A549 (cell line): Measurements from ENCODE around the gene BICD2. TPM values are rescaled to one million over a fixed set of nuclear protein-coding genes. Genes with fewer than 3 reads are reported as not detected.

Experiments used
- ATAC-seq, 2 experiments: fragments of 200-7000 bp in 1 of 2; fragments of >200 bp in 1 of 2; cut with Nextera tagmentation in 1 of 2; cut with Tn5 transposase in 1 of 2; 3 replicates each; pipeline versions ENCODE4 v1.8.0 to v1.9.1; 2018 to 2020; ENCODE audit warnings: mild to moderate bottlenecking in 1 of 2, moderate library complexity in 1 of 2
- CTCF ChIA-PET: fragments of 300-600 bp; sonication (Branson Sonifier 250); formaldehyde crosslinking; extraction: SDS; loops from one replicate; lab custom pipeline; 2021; ENCODE audit warnings: antibody characterized with exemption, inconsistent platforms; lab: Yijun Ruan, JAX
- POLR2A ChIA-PET: fragments of 350-600 bp; formaldehyde crosslinking; extraction: SDS; loops from one replicate; lab custom pipeline; 2021; ENCODE audit warnings: antibody characterized with exemption, inconsistent platforms; lab: Yijun Ruan, JAX
- DNase-seq, 2 experiments: peaks; one replicate each; pipeline versions ENCODE4 v3.0.0 to v3.0.0-alpha.2; 2011 to 2016; ENCODE audit warnings: low read depth in 1 of 2, low spot score in 1 of 2
- FAIRE-seq: peaks from 2 replicates; lab custom pipeline; 2011; peaks lifted over from hg19 to GRCh38; lab: Jason Lieb, UNC
- H3K27ac ChIP-seq, 2 experiments: fragments of >200 bp; sonication (Bioruptor Twin); formaldehyde crosslinking; 3 replicates each; pipeline ENCODE4 v1.5.1; 2016 to 2017
- H3K4me1 ChIP-seq: fragments of >200 bp; sonication (Bioruptor Twin); formaldehyde crosslinking; 3 replicates; pipeline ENCODE4 v1.6.1; 2016
- H3K4me2 ChIP-seq: fragments of >200 bp; sonication (Bioruptor Twin); formaldehyde crosslinking; 3 replicates; pipeline ENCODE4 v1.6.1; 2016
- H3K4me3 ChIP-seq: fragments of >200 bp; sonication (Bioruptor Twin); formaldehyde crosslinking; 3 replicates; pipeline ENCODE4 v1.5.1; 2016
- H3K9me3 ChIP-seq: fragments of >200 bp; sonication (Bioruptor Twin); formaldehyde crosslinking; 3 replicates; pipeline ENCODE4 v1.6.1; 2016
- BCL3 ChIP-seq: fragments of >200 bp; sonication (Bioruptor Twin); formaldehyde crosslinking; IDR thresholded peaks from 3 replicates; pipeline ENCODE4 v1.6.1; 2016
- CBX8 ChIP-seq: fragments of 200-600 bp; sonication (generic); IDR thresholded peaks from 2 replicates; pipeline ENCODE4 v1.6.1; 2016
- CHD2 ChIP-seq: fragments of 150-350 bp; IDR thresholded peaks from 2 replicates; pipeline ENCODE4 v1.6.1; 2014; ENCODE audit warnings: low read length; ENCODE audit not compliant: partially characterized antibody
- GATA3 ChIP-seq: IDR thresholded peaks from 2 replicates; pipeline ENCODE4 v1.6.1; 2012; ENCODE audit warnings: borderline replicate concordance
- HOXB5 ChIP-seq: fragments of 250-450 bp; sonication (Bioruptor Pico); IDR thresholded peaks from 2 replicates; pipeline ENCODE4 v1.5.0; 2020; ENCODE audit warnings: mild to moderate bottlenecking, moderate library complexity
- JUNB ChIP-seq: fragments of >200 bp; sonication (Bioruptor Twin); formaldehyde crosslinking; IDR thresholded peaks from 2 replicates; pipeline ENCODE4 v1.6.1; 2016
- KDM5A ChIP-seq: fragments of 200-600 bp; sonication (generic); IDR thresholded peaks from 2 replicates; pipeline ENCODE4 v1.6.1; 2016; ENCODE audit warnings: antibody characterized with exemption, mild to moderate bottlenecking
- NPAS2 ChIP-seq: fragments of 250-450 bp; sonication (Bioruptor Pico); IDR thresholded peaks from 2 replicates; pipeline ENCODE4 v1.8.0; 2022; ENCODE audit warnings: mild to moderate bottlenecking, moderate library complexity, borderline replicate concordance
- PHF8 ChIP-seq: fragments of 200-600 bp; sonication (generic); IDR thresholded peaks from 2 replicates; pipeline ENCODE4 v1.6.1; 2016; ENCODE audit warnings: low read depth, mild to moderate bottlenecking, antibody characterized with exemption, moderate library complexity, borderline replicate concordance
- RAD21 ChIP-seq, 2 experiments: fragments of >200 bp in 1 of 2; sonication (Bioruptor Twin) in 1 of 2; formaldehyde crosslinking in 1 of 2; IDR thresholded peaks in 1 of 2; conservative IDR thresholded peaks in 1 of 2; 2 replicates in 1 of 2; 3 replicates in 1 of 2; pipeline ENCODE4 v1.6.1; 2012 to 2018; ENCODE audit warnings: inconsistent platforms in 1 of 2
- RCOR1 ChIP-seq: fragments of 150-350 bp; IDR thresholded peaks from 2 replicates; pipeline ENCODE4 v1.6.1; 2014; ENCODE audit warnings: antibody characterized with exemption, low read length, low read depth
- SMC3 ChIP-seq: fragments of >200 bp; sonication (Bioruptor Twin); formaldehyde crosslinking; IDR thresholded peaks from 3 replicates; pipeline ENCODE4 v1.6.1; 2018; ENCODE audit warnings: inconsistent platforms
- ZNF302 ChIP-seq: fragments of 250-450 bp; sonication (Bioruptor Pico); IDR thresholded peaks from 2 replicates; pipeline ENCODE4 v1.9.0; 2021; ENCODE audit warnings: inconsistent platforms, mild to moderate bottlenecking, moderate library complexity
- ZSCAN20 ChIP-seq: fragments of 250-450 bp; sonication (Bioruptor Pico); IDR thresholded peaks from 2 replicates; pipeline ENCODE4 v1.8.0; 2022; ENCODE audit warnings: mild to moderate bottlenecking, moderate library complexity
- WGBS: methylation state at CpG from one replicate; pipeline ENCODE4 v1.1.6; 2017; ENCODE audit errors: missing lambda C conversion rate; 5-methylcytosine and 5-hydroxymethylcytosine counted together
- polyA plus RNA-seq, 4 experiments: library from polyadenylated mRNA; depleted of rRNA in 3 of 4; stranded (reverse); fragments of >200 nt; fragmentation: RNase III in 1 of 4; extraction: RNeasy Plus Mini Kit Qiagen cat#74134 plus additional on column Dnase treatment in 1 of 4; gene quantifications; 2 replicates in 3 of 4; 3 replicates in 1 of 4; pipeline ENCODE4 v1.2.3, GENCODE V29; 2011 to 2017
- TF ChIP-seq, protein P1 (sequence below): IDR thresholded peaks from 2 replicates; pipeline ENCODE4 v1.6.1; 2012
- TF ChIP-seq, protein P2 (sequence below): fragments of >200 bp; sonication (Bioruptor Twin); formaldehyde crosslinking; IDR thresholded peaks from 3 replicates; pipeline ENCODE4 v1.5.1; 2016
- TF ChIP-seq, protein P3 (sequence below): fragments of 450-650 bp; IDR thresholded peaks from 2 replicates; pipeline ENCODE4 v1.6.1; 2014; ENCODE audit warnings: antibody characterized with exemption
- TF ChIP-seq, protein P4 (sequence below): IDR thresholded peaks from 2 replicates; pipeline ENCODE4 v1.6.1; 2012; ENCODE audit warnings: low read depth, borderline replicate concordance

Gene BICD2
- polyA plus RNA-seq, 2 of the 4 experiments (the other 2 are of a cell fraction), result 10.2 to 26.1 TPM

GRCh38 chr9:92790542-92791527 lies 26.2 kb upstream of the BICD2 start:
- TF ChIP-seq SMC3, result peak; percentile 76
- TF ChIP-seq NPAS2 (CRISPR knock-in tag), result no peak
- TF ChIP-seq BCL3, result no peak
- peak; percentile 89 to 92 for TF ChIP-seq RAD21 (conservative IDR thresholded peaks at IDR 0.05 in 1 of 2, IDR thresholded peaks at IDR 0.05 in 1 of 2)
- no peak for TF ChIP-seq GATA3
- TF ChIP-seq, protein P1, sequence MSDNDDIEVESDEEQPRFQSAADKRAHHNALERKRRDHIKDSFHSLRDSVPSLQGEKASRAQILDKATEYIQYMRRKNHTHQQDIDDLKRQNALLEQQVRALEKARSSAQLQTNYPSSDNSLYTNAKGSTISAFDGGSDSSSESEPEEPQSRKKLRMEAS, result no peak
- no peak for TF ChIP-seq RCOR1
- TF ChIP-seq CBX8, result no peak
- TF ChIP-seq, protein P2, sequence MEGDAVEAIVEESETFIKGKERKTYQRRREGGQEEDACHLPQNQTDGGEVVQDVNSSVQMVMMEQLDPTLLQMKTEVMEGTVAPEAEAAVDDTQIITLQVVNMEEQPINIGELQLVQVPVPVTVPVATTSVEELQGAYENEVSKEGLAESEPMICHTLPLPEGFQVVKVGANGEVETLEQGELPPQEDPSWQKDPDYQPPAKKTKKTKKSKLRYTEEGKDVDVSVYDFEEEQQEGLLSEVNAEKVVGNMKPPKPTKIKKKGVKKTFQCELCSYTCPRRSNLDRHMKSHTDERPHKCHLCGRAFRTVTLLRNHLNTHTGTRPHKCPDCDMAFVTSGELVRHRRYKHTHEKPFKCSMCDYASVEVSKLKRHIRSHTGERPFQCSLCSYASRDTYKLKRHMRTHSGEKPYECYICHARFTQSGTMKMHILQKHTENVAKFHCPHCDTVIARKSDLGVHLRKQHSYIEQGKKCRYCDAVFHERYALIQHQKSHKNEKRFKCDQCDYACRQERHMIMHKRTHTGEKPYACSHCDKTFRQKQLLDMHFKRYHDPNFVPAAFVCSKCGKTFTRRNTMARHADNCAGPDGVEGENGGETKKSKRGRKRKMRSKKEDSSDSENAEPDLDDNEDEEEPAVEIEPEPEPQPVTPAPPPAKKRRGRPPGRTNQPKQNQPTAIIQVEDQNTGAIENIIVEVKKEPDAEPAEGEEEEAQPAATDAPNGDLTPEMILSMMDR, result peak; percentile 89
- no peak overlapping the region for H3K27ac ChIP-seq
- H3K4me1 ChIP-seq, result no peaks in the 10 kb centered on the region
- FAIRE-seq (peak; percentile 63), ATAC-seq (peak; percentile 98 to 99), DNase-seq (peak; percentile 69 to 73)
- CTCF ChIA-PET, result interaction anchor here (0.6 to 10.5 kb wide), 42 partner anchors 9 to 836 kb away, joined by 3 to 138 read pairs (median 4); no protein-coding TSS in a partner anchor
- H3K9me3 ChIP-seq, result peaks cover 7% of the 10 kb centered on the region; the same call in 1 of the 3 replicates
- POLR2A ChIA-PET, result interaction anchor here (0.7 to 1.0 kb wide), 2 partner anchors 26 to 120 kb away, joined by 3 read pairs; partner anchors contain the start of gene IPPK
- H3K4me2 ChIP-seq, result no peak overlapping the region
- no peak overlapping the region for H3K4me3 ChIP-seq
- 39% methylated on average over 13 of the region's 13 CpGs for WGBS

DNA sequence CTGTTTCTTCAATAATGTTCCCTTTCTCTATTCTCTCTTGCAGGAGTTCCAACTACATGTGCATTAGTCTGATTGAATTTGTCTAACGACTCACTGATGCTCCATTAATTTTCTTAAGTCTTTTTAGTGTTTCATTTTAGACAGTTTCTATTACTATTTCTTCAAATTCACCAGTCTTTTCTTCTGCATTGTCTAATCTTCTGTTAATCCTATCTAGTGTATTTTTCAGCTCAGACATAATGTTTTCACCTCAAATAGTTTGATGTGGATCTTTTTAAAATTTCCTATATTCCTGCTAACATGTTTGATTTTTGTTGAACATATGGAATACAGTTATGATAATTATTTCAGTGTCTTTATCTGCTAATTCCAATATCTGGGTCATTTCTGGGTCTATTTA lies 21.7 kb upstream of the BICD2 start:
- H3K4me2 ChIP-seq, result no peak overlapping the region
- H3K4me1 ChIP-seq, result no peaks in the 10 kb centered on the region
- WGBS, result 8% methylated on average over 1 of the region's 1 CpG
- no peak overlapping the region for H3K4me3 ChIP-seq
- DNase-seq, result no peak
- FAIRE-seq, result peak; percentile 54
- ATAC-seq, result no peak
- no peak overlapping the region for H3K27ac ChIP-seq
- H3K9me3 ChIP-seq, result peaks cover 9% of the 10 kb centered on the region; the same call in 2 of the 3 replicates
- POLR2A ChIA-PET, result interaction anchor here (0.7 kb wide), 1 partner anchor 68 kb away, joined by 7 read pairs; no protein-coding TSS in a partner anchor
- TF ChIP-seq, protein P3, sequence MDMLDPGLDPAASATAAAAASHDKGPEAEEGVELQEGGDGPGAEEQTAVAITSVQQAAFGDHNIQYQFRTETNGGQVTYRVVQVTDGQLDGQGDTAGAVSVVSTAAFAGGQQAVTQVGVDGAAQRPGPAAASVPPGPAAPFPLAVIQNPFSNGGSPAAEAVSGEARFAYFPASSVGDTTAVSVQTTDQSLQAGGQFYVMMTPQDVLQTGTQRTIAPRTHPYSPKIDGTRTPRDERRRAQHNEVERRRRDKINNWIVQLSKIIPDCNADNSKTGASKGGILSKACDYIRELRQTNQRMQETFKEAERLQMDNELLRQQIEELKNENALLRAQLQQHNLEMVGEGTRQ, result no peak
- TF ChIP-seq PHF8 (no peak), ZNF302 (CRISPR knock-in tag) (no peak), HOXB5 (no peak), ZSCAN20 (no peak), SMC3 (no peak), JUNB (no peak), CHD2 (no peak), KDM5A (no peak)
- TF ChIP-seq, protein P4, sequence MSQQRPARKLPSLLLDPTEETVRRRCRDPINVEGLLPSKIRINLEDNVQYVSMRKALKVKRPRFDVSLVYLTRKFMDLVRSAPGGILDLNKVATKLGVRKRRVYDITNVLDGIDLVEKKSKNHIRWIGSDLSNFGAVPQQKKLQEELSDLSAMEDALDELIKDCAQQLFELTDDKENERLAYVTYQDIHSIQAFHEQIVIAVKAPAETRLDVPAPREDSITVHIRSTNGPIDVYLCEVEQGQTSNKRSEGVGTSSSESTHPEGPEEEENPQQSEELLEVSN, result no peak
- CTCF ChIA-PET, result interaction anchor here (1.1 to 10.5 kb wide), 5 partner anchors 11 to 70 kb away, joined by 3 to 138 read pairs (median 4); no protein-coding TSS in a partner anchor
